HG02763 (cell line): ENCODE measurements around the gene DHRSX.
"Not testable (repeated sequence)": the region's sequence is repeated elsewhere in the genome, so short reads cannot be mapped to it uniquely, and the experiment has no call there.

Source experiments
- ATAC-seq: cut with Tn5 transposase; IDR thresholded peaks from one replicate; pipeline ENCODE4 v1.9.1; 2021; ENCODE audit warnings: mild to moderate bottlenecking, moderate library complexity; ENCODE audit not compliant: unreplicated experiment

The DHRSX gene

DNA sequence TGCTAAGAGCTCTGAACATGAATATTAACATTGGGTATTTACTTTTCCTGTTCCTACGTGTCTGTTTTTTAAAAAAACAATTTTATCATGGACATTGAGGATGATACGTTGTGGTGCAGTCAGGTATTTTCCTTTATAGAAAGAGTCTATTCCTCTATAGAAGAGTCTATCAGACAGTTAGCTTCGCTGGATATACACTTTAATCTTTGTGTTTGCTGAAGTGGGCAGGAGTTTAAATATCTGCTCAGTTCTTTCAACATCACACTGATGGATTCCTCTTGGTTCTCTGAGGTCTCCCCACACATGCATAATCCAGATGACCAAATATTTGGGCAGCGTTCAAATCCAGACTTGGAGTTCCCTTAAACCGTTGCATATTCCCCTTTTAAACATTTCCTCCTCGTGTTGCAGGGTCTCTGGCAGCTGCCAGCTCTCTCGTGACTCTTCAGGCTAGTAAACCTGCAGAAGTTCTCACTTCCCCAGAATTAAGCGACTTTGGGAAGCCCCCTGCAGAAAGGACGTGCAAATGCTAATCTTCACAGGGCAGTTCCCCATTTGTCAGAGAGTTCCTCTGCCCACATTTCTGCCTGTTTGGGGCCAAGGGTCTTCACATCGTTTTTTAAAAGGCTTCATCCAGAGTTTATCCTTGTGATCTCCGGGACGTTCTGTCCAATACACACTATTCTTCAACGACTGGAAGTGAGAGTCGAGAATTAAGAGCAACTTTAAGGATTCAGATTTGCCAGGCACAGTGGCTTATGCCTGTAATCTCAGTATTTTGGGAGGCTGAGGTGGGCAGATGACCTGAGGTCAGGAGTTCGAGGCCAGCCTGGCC is 20.5 kb upstream of the DHRSX start:
- ATAC-seq: peak; percentile 75

DNA sequence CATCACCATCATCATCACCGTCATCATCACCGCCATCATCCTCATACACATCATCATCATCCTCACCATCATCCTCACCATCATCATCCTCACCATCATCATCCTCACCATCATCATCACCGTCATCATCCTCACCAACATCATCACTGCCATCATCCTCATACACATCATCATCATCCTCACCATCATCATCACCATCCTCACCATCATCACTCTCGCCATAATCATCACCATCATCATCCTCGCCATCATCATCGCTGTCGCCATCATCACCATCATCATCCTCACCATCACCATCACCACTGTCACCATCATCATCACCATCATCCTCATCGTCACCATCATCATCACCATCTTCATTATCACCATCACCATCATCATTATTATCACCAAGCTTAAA is 19.8 kb upstream of the DHRSX start:
- no peak for ATAC-seq

DNA sequence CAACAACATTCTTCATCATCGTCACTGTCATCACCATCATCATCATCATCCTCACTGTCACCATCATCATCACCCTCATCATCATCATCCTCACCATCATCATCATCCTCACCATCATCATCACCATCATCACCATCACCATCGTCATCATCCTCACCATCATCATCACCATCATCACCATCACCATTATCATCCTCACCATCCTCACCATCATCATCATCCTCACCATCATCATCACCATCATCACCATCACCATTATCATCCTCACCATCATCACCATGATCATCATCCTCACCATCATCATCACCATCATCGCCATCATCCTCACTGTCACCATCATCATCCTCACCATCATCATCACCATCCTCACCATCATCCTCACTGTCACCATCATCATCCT is 18.9 kb upstream of the DHRSX start:
- ATAC-seq: not testable (repeated sequence)

- ATAC-seq: peak; percentile 2
These were observed 16.3 kb upstream of the DHRSX start for GRCh38 chrX:2517055-2517454.

- ATAC-seq: peak; percentile 51
These were observed 15.8 kb upstream of the DHRSX start for GRCh38 chrX:2516623-2517022.

- no peak for ATAC-seq
These were observed 13.4 kb upstream of the DHRSX start for GRCh38 chrX:2514131-2514530.

- no peak for ATAC-seq
These were observed 12.4 kb upstream of the DHRSX start for GRCh38 chrX:2513121-2513664.

- no peak for ATAC-seq
These were observed 11.7 kb upstream of the DHRSX start for GRCh38 chrX:2512501-2512900.

DNA sequence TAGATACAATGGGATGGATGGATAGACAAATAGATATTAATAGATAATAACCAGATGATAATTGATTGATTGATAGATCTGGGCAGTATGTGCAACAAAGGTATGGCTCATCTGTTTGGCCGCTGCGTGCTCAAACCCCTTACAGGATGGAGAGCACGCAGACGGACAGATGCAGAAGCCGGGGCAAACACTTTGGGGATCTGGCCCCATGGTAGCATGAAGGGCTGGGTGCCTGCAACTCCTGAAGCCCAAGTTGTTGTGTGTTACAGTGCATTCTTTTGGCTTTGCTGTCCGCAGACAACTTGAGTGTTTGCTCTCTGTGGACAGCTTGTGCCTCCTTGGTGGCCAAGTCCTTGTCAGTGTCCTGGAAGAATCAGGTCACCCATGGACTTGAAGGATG is 10.6 kb upstream of the DHRSX start:
- ATAC-seq: no peak

GRCh38 chrX:2508648-2509335 is 8.0 kb upstream of the DHRSX start:
- no peak for ATAC-seq

- no peak for ATAC-seq
These were observed 7.3 kb upstream of the DHRSX start for GRCh38 chrX:2507904-2508627.

- ATAC-seq: no peak
These were observed 6.4 kb upstream of the DHRSX start for GRCh38 chrX:2507196-2507595.

DNA sequence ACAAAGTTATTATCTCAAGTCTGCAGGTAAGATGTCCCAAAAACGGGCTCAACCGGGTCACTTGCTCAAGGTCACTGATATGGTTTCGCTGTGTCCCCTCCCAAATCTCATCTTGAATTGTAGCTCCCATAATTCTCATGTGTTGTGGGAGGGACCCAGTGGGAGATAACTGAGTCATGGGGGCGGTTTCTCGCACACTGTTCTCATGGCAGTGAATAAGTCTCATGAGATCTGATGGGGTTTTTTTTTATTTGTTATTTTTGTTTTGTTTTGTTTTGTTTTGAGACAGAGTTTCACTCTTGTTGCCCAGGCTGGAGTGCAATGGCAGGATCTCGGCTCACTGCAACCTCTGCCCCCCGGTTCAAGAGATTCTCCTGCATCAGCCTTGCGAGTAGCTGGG is 4.6 kb upstream of the DHRSX start:
- ATAC-seq: not testable (repeated sequence)

- ATAC-seq: no peak
These were observed 4.0 kb upstream of the DHRSX start for GRCh38 chrX:2504706-2505332.

GRCh38 chrX:2503591-2504500 is 3.1 kb upstream of the DHRSX start:
- ATAC-seq: no peak

GRCh38 chrX:2502668-2503519 is 2.1 kb upstream of the DHRSX start:
- no peak for ATAC-seq

GRCh38 chrX:2502120-2502667 is 1.4 kb upstream of the DHRSX start:
- ATAC-seq: no peak

GRCh38 chrX:2501559-2502102 is 855 bp upstream of the DHRSX start:
- no peak for ATAC-seq
